Measurements from ENCODE around the gene NDEL1.

Gene NDEL1

DNA sequence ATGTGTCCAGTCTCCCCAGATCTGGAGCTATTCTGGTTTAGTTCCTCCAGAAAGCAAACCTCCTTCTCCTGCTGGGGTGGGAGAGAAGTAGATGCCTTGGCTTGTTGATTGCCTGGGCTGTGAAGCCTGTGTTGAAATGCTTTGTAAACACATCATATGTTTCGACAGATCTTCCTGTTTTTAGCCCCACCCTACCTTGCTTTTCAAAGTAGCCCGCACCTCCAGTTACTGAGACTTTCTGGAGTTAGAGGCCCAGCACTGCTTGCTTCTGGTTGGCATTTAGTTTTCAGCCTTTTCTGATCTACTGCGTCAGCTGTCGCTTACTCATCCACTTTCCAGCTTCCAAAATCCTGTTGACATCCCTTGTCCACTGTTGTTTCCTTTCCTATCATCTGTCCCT, 17.9 kb upstream of the NDEL1 start:
- DNase-seq (ENCODE audit: low read depth in 2 of 2), result no peak

DNA sequence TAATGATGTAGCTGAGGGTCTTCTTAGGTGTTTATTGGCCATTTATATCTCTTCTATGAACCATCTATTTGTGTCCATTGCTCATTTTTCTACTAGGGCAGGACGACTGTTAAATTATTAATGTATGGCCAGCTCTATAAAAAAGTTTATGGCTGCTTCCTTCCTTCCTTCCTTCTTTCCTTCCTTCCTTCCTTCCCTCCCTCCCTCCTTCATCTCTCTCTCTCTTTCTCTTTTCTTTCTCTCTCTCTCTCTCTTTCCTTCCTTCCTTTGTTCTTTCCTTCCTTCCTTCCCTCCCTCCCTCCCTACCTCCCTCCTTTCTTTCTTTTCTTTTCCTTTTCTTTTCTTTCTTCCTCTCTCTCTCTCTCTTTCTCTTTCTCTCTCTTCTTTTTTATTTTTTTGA, 17.2 kb upstream of the NDEL1 start:
- no peak for DNase-seq (ENCODE audit: low read depth in 2 of 2)

- no peak for DNase-seq (ENCODE audit: low read depth in 2 of 2)
Measured at GRCh38 chr17:8419305-8419704, 16.4 kb upstream of the NDEL1 start.

DNA sequence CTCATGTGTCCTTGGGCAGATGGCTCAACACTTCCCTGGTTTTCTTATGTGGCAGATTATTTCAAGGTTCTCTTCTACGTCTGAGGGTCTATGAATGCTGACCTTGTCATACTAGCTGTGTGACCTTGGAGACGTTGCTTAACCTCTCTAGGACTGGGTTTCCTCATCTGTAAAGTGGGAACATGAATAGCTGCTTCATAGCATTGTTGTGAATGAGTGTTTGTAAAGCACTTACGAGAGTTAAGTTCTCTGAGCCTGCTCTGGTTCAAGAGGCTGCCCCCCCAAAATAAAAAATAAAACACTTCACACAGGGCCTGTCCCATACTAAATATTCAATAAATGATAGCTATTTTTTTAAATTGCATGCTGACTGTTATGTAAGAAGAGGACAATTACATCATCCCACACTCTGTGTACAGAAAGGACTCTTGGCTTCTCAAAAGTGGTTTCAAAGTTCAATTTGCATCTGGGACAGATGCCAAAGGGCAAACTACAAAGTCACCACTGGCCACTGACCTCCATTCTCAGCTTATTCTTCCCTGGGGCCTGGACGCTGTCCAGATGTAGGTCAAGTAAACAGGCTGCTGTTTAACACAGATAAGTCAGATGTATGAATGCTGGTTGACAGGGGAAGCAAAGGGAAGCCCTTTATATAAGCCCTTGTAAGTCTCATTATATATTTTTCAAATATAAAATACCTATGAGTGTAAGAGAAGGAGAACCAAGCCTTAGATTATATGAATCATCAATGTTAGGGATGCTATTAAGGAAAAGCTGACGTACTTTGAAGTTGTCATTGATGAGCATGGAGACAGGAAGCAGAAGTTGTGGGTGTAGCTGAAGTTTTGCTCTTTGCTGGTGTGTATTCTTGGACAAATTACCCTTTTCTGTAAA, 15.4 kb upstream of the NDEL1 start:
- DNase-seq (ENCODE audit: low read depth in 2 of 2), result no peak

GRCh38 chr17:8421571-8421970, 14.1 kb upstream of the NDEL1 start:
- no peak for DNase-seq (ENCODE audit: low read depth in 2 of 2)

GRCh38 chr17:8426094-8426720, 9.5 kb upstream of the NDEL1 start:
- no peak for DNase-seq (ENCODE audit: low read depth in 2 of 2)

- DNase-seq (ENCODE audit: low read depth in 2 of 2), result no peak
Measured at GRCh38 chr17:8426802-8427201, 8.9 kb upstream of the NDEL1 start.

DNA sequence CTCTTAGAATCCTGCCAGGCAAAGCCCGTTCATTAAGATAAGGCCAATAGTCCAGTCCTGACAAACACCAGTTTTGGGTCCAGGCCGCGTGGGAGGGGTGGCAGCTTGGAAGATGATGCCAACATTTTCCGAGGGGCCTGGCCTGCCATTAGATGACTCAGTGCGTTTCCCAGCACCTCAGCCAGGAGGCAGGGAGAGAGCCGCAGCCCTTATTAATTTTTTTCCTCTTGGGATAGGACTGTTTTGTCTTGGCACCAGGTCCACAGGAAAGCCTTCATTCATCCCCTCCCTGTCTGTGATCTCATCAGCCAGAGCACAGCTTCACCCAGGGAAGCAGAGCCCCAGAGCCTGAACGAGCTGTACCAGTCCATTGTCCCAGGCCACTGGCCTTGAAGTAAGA, 4.7 kb upstream of the NDEL1 start:
- DNase-seq (ENCODE audit: low read depth in 2 of 2), result no peak

GRCh38 chr17:8436169-8436843, 622 bp downstream of the NDEL1 start:
- peak; percentile 16 to 30 for DNase-seq (ENCODE audit: low read depth in 2 of 2)

GRCh38 chr17:8436844-8437171, 1.1 kb downstream of the NDEL1 start:
- no peak for DNase-seq (ENCODE audit: low read depth in 2 of 2)

GRCh38 chr17:8438441-8438840, 2.8 kb downstream of the NDEL1 start:
- DNase-seq (ENCODE audit: low read depth in 2 of 2), result no peak

GRCh38 chr17:8439681-8440080, 4.0 kb downstream of the NDEL1 start:
- DNase-seq (ENCODE audit: low read depth in 2 of 2), result no peak

DNA sequence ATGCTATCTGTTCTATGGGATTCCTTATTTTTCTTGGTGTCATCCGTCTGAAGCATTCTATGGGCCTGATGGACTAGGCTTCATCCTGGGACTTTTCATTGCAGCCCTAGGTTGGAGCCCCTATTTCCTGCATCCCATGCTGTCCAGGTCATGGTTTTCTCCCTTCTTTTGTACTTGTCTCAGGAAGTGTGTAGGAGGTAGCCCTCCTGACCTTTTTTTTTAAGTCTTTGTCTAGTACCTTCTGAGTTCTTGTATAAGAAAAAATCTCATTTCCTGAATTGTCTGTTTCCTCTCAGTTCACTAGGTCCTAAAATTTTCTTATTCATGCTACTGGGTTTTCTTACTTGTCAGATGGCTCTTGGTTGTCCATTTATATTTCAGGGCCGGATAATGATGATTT, 6.0 kb downstream of the NDEL1 start:
- no peak for DNase-seq (ENCODE audit: low read depth in 2 of 2)

GRCh38 chr17:8442310-8442709, 6.6 kb downstream of the NDEL1 start:
- DNase-seq (ENCODE audit: low read depth in 2 of 2), result no peak

DNA sequence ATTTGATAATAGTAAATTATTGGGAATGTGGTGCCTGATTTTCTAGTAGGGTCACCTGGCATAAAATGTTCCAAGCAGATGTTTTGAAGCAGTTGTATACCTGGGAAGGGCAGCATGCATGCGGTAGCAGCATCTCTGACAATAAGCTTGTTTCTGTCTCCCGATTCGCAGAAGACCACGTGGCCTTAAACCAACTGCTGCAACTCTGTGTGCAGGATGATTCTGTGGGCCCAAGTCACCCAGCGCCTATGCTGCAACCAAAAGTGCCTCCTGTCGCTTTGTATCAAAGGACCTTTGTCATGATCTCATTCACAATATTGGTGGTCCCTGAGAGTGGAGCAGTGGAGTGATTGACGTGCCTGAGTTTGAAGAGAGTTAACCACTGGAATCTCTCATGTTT, 8.1 kb downstream of the NDEL1 start:
- no peak for DNase-seq (ENCODE audit: low read depth in 2 of 2)

DNA sequence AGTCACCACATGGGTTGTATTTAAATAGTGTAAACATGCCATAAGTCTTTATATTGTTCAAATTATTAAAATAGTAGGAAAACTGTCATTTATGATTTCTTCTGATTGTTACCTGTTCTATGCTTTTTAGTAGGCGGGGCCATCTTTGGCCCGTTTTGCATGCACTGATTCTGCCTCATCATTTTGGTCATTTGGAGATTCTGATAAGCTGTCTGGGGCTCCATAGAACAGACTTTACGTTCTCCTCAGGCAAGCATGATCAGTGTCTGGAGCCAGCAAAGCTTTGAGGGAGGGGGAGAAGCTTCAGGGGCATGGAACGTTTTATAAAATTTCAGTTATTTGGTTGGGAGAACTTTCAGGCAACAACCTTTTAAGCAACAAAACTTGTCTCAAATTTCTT, 8.8 kb downstream of the NDEL1 start:
- no peak for DNase-seq (ENCODE audit: low read depth in 2 of 2)

DNA sequence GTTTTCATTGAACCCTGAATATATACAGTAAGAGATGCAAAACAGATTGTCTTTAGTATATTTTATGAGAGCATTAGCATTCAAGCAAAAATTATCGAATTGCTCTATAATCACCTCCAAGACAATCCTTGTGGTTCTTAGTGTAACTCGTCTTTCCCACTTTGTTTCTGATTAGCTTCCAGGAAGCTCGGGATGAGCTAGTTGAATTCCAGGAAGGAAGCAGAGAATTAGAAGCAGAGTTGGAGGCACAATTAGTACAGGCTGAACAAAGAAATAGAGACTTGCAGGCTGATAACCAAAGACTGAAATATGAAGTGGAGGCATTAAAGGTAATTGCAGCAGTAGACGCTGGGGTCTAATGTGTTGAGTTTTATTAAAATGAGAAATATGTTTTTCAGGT, 9.9 kb downstream of the NDEL1 start:
- no peak for DNase-seq (ENCODE audit: low read depth in 2 of 2)

DNA sequence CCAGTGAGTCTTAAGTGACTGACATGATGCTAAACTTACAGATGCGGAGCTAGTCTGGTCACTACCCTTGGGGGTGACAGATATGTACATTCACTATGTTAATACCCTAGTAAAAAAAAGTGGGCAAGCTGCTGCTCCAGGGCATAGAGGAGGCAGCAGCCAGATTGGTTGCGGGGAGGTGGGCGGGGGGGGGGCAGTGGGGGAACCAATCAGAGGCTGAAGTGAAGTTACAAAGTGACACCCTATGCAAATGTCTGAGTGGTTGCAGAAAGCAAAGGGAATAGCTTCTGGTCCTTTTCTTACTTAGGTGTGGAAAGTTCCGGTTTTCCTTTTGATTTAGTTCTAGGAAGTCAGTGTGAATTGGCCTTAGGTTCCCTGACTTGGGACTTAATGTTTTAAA, 12.1 kb downstream of the NDEL1 start:
- DNase-seq (ENCODE audit: low read depth in 2 of 2), result no peak

DNA sequence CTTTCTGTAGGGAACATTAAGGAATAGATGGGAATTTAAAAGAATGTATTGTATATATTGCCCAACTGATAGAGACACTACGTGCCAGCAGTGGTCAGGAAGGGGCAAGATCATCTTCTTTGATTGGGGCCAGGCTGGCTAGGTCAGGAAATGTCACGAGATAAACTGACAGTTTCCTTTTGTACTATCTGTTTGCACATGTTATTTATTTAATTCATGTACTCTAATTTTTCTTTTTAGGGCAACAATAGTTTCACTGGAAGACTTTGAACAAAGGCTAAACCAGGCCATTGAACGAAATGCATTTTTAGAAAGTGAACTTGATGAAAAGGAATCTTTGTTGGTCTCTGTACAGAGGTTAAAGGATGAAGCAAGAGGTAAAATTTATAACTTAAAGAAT, 12.6 kb downstream of the NDEL1 start:
- DNase-seq (ENCODE audit: low read depth in 2 of 2), result no peak

DNA sequence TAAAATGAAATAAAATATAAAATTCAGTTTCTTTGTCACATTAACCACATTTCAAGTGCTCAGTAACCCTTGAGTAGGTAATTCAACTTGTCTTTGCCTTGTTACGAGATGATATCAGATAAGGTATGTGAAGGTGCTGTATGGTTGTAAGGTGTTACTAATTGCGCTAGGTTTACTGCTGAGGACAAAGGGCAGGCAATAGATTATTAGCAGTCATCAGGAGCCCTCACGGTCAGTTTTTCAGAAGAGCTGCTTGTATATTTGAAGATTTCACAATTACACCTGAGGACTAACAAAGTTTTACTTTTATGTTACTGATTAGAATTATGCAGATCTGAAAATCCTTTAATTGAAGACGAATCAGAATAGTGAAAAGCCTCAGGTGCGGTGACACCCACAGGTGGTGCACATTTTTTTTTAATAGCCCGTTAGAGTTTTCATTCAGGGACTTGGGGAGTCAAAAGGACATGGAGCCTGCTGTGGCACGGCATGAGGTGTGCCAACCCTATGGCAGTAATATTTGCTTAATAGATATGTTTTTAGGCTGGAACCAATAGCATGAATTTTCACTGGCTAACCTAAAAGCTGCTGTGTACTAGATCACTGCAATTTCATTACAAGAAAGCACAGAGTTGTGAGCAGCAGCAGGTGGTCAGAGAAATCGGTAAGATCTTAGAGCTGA, 16.4 kb downstream of the NDEL1 start:
- no peak for DNase-seq (ENCODE audit: low read depth in 2 of 2)

DNA sequence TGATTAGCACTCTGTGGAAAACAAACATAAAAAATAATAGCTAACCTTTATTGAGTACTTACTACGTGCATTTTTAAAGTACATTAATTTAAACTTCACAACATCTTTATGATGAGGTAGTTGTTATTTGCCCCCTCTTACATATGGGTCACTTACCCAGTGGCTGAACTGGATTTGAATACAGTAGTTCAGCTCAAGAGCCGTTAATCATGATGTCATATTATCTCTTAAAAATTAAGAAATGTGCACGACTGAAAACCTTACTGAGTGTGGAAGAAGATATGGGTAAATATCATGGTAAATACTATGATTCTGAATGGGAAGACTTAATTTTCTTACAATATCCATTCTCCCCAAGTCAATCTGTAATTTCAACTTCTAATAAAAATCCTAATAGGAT, 17.6 kb downstream of the NDEL1 start:
- DNase-seq (ENCODE audit: low read depth in 2 of 2), result no peak

GRCh38 chr17:8455665-8456209, 20.1 kb downstream of the NDEL1 start:
- DNase-seq (ENCODE audit: low read depth in 2 of 2), result no peak
